22Rv1 (cell line): Measurements from ENCODE around the gene CTNNB1.

Experiments
- CTCF ChIP-seq: fragments of 450-650 bp; IDR thresholded peaks from 2 replicates; pipeline ENCODE4 v1.5.1; 2017; ENCODE audit warnings: mild to moderate bottlenecking
- ZFX ChIP-seq: fragments of 450-650 bp; IDR thresholded peaks from 2 replicates; pipeline ENCODE4 v1.6.1; 2017; ENCODE audit warnings: antibody characterized with exemption, borderline replicate concordance

- TF ChIP-seq CTCF (no peak), ZFX (no peak)
Observed at GRCh38 chr3:41260063-41260450, 60.8 kb downstream of the CTNNB1 start.
